Activated CD4-positive, alpha-beta T cell treated with anti-CD3 and anti-CD28 coated beads, Interleukin-2, amount 50 U/mL, for 4 hours (primary cell): Measurements from ENCODE around the gene GADD45GIP1.
"Not testable (repeated sequence)": the region's sequence is repeated elsewhere in the genome, so short reads cannot be mapped to it uniquely, and the experiment has no call there.

Experiments
- DNase-seq, 2 experiments: peaks; one replicate each; pipeline ENCODE4 v3.0.0-alpha.2; 2020

The GADD45GIP1 gene

DNA sequence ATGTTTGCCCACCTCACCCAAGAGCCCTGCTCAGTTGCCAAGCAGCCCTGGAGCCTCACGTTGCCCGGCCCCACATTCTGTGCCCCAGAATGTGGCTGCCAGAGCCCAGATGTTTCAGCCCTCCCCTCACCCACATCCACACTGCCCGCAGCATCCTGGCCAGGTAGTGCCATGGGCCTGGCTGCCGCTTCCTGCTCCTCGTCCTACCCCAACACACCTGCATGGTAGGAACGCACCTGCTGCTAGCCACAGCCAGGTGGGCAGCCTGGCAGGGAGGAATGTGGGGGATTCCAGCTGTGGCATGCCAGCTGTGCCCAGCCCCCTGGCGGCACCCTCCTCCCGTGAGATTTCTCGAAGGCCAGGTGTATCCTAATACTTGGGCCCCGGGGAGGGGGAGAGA, 30.8 kb upstream of the GADD45GIP1 start:
- DNase-seq = no peak

- DNase-seq = no peak
Measured at GRCh38 chr19:12987190-12987589, 30.2 kb upstream of the GADD45GIP1 start.

DNA sequence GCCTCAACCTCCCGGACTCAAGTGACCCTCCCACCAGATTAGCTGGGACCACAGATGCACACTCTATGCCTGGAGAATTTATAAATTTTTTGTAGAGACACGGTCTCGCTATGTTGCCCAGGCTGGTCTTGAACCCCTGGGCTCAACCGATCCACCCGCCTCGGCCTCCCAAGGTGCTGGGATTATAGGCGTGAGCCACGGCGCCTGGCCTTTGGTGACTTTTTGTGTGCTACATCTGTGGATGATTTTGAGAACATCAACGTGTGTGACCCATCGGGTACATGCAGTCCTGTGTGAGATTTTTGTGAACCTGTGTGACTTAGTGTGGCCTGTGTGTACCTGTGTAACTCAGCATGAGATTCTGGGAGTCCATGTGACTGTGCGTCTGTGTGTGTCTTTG, 29.7 kb upstream of the GADD45GIP1 start:
- no peak for DNase-seq

- DNase-seq = no peak
Measured at GRCh38 chr19:12985049-12985776, 28.2 kb upstream of the GADD45GIP1 start.

GRCh38 chr19:12984683-12985048, 27.6 kb upstream of the GADD45GIP1 start:
- DNase-seq = no peak

DNA sequence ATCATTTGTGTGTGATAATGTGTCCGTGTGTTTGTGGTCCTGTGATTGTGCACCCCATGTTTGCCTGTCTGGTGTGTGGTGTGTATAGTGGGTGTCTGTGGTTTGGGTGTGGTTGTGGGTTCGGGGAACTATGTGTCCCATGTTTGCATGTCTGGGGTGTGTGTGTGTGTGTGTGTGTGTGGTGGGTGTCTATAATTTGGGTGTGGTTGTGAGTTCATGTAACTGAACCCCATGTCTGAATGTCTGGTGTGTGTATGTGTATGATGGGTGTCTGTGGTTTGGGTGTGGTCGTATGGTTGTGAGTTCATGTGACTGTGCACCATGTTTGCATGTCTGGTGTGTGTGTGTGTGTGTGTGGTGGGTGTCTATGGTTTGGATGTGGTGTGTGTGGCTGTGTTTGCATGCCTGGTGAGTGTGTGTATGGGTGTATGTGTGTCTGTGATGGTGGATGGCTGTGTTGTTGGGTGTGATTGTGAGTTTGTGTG, 27.2 kb upstream of the GADD45GIP1 start:
- DNase-seq = no peak

DNA sequence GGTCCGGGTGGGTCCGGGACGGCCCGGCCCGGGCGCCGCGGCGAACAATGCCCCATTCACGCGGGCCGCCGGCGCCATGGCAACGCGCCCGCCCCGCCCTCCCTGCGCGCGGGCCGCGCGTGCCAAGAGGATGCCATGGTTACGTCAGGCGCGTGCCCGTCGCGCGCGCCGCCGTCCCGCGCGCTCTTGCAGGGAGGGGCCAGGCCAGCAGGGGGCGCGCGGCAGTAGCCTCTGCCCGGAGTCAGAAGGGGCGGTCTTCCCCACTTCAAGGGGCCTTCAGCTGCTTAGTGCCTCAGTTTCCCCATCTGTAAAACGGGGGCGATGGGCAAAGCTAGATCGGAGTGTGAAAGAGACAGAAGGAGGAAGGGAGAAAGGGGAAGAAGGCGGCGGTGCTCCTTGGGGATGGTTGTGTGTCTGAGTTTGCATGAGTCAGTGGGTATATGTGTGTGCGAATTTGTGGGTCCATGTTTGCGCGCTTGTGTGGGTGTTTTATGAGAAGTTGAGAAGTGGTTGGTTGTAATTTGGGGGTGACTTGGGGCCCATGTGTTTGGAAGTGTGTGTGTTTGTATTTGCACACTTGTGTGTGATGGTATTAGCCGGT, 26.6 kb upstream of the GADD45GIP1 start:
- peak; percentile 70 to 73 for DNase-seq

DNA sequence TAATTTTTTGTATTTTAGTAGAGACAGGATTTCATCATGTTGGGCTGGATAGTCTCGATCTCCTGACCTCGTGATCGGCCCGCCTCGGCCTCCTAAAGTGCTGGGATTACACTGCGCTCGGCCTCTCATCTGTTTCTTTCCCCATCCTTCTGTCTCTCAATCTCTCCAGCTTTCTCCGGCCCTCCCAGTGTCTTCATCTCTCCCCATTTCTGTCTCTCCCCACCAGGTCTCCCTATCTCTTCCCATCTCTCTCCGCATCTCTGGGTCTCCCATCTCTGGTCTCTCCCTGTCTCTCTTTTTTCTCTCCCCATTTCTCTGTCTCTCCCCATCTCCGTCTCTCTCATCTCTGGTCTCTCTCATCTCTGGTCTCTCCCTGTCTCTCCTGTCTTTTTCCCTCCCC, 26.1 kb upstream of the GADD45GIP1 start:
- DNase-seq = no peak

DNA sequence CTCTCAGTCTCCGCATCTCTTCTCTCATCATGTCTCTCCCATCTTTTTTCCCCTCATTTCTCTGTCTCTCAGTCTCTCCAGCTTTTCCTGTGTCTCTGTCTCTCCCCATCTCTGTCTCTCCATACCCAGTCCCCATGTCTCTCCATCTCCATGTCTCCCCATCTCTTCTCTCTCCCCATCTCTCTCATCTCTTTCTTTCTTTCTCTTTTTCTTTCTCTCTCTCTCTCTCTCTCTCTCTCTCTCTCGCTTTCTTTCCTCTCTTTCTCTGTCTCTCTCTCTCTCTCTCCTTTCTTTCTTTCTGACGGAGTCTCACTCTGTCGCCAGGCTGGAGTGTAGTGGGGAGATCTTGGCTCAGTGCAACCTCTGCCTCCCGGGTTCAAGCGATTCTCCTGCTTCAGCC, 25.6 kb upstream of the GADD45GIP1 start:
- no peak for DNase-seq

- no peak for DNase-seq
Measured at GRCh38 chr19:12979974-12980373, 23.0 kb upstream of the GADD45GIP1 start.

- DNase-seq = not testable (repeated sequence)
Measured at GRCh38 chr19:12976109-12976508, 19.1 kb upstream of the GADD45GIP1 start.

- DNase-seq = no peak
Measured at GRCh38 chr19:12975221-12975741, 18.3 kb upstream of the GADD45GIP1 start.

- DNase-seq = no peak
Measured at GRCh38 chr19:12974301-12975220, 17.5 kb upstream of the GADD45GIP1 start.

GRCh38 chr19:12973236-12973635, 16.2 kb upstream of the GADD45GIP1 start:
- no peak for DNase-seq

DNA sequence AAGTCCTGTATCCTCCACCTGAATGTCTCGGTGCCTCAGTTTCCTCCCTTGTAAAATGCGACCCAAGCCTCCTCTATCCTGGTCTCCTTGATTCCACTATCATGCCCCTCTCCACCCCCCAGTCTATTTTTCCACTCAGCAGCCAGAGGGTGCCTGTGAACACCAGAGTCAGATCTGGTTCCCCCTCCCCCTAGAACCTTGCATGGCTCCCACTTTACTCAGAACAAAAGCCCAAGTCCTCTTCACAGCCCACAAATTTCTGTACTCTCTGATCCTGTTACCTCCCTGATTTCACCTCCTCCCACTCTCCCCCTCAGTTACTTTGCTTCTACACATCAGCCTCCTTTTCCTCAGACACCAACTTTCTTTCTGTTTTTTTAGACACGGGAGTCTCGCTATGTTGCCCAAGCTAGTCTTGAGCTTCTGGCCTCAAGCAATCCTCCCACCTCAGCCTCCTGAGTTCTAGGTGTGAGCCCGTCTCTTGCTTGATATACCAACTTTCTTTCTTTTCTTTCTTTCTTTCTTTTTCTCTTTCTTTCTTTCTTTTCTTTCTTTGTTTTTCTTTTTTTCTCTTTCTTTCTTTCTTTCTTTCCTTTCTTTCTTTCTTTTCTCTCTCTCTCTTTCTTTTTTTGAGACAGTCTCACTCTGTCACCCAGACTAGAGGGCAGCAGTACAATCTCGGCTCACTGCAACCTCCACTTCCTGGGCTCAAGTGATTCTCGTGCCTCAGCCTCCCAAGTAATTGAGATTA, 13.2 kb upstream of the GADD45GIP1 start:
- DNase-seq = no peak

GRCh38 chr19:12969292-12969988, 12.4 kb upstream of the GADD45GIP1 start, which contains the start of gene DAND5:
TSS of gene DAND5 (plus strand) at chr19:12969576. CDS start at chr19:12969661, 85 bp downstream.
- no peak for DNase-seq

GRCh38 chr19:12967907-12968306, 10.9 kb upstream of the GADD45GIP1 start:
- DNase-seq = no peak

DNA sequence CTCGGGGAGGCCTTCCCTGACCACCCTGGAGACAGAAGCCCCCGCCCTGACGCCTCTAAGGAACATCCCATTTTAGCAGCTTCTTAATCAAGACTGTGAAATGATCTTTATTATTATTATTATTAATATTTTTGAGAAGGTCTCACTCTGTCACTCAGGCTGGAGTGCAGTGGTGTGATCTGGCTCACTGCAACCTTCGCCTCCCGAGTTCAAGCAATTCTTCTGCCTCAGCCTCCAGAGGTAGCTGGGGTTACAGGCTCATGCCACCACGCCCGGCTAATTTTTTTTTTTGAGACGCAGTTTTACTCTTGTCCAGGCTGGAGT, 8.8 kb upstream of the GADD45GIP1 start:
- no peak for DNase-seq

DNA sequence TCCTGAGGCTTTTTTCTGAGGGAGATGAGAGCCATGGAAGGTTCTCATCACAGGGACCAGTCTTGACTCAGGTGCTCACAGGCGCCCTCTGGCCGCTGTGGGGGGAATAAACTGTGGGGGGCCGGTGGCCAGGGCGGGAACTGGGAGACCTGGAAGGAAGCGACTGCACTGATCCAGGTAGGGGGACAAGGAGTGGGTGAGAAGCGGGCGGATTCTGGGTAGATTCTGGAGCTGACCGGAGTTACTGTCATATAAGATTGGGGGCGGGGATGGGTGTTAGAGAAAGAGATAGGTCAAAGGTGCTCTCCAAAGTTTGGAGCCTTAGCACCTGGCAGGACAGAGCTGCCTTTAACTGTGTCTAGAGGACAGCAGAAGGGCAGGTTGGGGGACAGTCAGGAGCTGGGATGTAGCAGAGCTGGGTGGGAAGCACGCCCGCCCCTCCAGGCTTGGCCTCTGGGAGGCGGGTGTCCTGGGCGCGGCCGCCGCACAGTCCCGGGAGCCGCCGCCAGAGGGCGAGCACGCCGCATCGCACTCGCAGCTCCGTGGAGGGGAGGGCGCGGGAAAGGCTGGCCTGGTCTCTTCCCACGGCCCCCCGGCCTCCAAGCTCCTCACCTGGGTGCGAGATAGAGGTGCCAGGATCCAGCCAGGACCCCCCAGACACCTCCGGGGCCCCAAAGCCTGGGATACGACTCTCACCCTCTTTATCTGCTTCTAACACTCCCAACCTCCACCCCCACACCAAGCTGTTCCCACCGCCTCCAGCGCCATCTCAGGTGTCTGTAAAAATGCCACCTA, 8.2 kb upstream of the GADD45GIP1 start:
- peak; percentile 77 to 80 for DNase-seq

- DNase-seq = no peak
Measured at GRCh38 chr19:12959481-12959880, 2.5 kb upstream of the GADD45GIP1 start.

DNA sequence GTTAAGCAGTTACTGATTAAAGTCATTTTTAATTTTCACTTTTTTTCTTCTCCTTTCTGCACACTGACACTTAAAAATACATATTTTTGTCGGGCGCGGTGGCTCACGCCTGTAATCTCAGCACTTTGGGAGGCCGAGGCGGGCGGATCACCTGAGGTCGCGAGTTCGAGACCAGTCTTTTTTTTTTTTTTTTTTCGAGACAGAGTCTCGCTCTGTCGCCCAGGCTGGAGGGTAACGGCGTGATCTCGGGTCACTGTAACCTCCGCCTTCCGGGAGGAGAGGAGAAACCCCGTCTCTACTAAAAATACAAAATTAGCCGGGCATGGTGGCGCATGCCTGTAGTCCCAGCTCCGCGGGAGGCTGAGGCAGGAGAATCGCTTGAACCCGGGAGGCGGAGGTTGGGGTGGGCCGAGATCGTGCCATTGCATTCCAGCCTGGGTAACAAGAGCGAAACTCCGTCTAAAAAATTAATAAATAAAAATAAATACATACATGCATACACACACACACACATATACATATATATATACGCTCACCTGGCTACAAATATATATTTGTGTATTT, 448 bp upstream of the GADD45GIP1 start:
- DNase-seq = not testable (repeated sequence)
